GM19035 (cell line): ENCODE results near the gene NCOA4.
"Not testable (repeated sequence)": the region's sequence is repeated elsewhere in the genome, so short reads cannot be mapped to it uniquely, and the experiment has no call there.

Experiments used
- ATAC-seq: cut with Tn5 transposase; IDR thresholded peaks from one replicate; pipeline ENCODE4 v1.9.1; 2021; ENCODE audit not compliant: unreplicated experiment

Gene NCOA4

DNA sequence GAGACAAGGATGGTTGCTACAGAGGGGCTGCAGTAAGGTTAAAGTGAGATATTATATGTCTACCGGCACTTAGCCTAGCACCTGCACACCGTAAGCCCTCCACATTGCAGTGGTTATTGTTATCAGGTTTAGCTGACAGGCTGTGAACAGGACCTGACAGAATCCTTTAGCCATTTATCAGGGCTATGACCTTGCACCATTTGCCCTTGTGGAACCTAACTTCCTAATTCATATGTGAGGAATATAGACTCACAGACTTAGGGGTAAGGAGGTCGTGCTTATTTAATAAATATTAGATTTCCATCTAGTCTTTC, 10.1 kb downstream of the NCOA4 start:
- no peak for ATAC-seq

DNA sequence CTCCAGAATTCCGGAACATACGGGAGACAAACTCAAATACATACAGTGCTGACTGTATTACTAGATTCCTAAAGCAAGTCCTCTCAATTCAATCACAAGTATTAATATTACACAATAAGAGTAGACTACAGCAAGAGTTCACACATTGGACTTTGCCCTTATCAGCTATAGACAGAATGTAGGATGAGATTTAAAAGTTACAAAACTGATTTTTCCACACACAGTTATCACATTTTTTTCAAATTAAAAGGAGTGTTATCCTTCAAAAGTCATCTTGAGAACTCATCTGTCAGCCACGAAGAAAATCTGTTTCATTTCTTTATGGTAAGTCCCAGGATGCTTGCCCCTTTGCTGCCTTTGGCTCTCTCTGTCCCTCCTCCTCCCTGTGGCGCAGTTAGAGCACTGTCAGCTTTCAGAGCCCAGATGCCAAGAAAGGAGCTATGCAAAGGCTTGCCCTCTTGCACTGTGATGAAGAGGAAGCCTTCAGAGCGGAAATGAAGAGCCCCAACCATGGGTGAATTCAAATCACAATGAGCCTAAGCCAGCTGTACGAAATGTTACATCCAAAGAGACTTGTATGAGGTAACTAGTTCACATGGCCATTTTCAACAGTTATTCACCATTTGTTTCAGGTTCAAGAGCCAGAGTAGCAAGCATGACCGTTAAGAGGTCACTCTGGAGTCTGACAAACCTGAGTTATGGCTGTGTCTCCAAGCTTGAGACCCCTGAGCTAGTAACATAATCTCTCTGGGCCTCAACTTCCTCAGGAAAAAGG, 10.7 kb downstream of the NCOA4 start:
- ATAC-seq: no peak

DNA sequence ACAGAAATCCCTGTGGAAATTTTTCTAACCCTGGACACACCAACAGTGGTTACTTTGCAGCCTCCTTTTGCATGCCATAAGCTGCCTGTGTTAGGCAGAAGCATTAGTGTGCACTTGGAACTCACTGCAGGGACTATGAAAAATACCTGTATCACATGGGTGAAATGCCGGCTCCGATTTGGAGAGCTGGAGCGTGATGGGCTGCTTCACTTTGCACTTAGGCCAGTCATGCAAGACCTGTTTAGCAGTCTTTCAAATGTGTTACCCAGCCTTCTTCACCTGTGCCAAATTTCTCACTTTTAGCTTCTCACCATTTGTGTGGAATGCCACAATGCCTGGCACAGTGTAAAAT, 11.3 kb downstream of the NCOA4 start:
- ATAC-seq: no peak

DNA sequence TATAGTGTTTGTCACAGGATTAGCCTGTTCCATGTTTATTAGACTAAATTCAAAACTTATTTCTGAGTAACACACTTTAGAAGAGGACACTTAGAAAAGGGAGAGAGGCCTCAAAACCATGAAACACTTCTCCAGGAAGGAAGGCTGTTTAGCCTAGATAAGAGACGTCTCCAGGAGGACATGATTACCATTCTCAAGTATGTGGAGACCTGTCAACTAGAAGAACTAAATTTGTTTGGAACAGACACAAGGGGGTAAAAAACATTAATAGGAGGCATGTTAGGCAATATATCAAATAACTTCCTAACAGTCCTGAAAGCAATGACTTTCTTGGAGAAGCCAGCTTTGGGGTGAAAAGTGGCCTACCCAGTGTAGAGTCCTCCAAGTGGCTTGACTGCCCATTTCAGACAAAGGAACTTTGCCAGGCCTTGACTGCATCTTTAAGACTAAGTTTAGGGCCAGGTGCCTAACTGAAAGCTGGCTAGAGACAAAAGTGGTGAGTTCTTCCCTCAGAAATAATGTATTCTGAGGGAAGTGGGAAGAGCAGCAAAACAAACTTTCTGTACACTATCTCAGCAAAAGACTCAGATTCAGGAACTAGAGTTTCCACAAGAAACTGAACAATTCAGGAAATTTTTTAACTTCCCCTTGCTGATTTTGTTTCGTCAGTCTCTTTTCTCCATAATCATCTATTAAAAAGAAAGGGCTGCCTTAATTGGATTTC, 11.8 kb downstream of the NCOA4 start:
- no peak for ATAC-seq

DNA sequence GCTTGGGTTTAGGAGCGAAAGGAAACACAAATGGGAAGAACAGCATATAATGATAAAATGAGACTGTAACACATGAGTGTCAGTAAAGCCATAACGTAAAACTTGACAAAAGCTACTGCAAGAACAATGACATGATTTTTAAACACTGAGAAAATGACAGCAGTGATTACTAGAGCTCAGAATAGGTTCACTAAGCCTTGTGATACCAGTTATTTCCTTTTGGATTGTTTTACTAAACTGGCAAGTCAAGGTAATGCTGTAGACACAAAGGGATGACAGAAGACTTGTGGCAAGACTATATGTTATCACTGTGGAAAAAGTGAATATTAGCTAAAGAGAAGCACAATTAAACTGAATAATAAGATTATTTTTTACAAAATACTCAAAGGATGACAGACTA, 12.7 kb downstream of the NCOA4 start:
- no peak for ATAC-seq

DNA sequence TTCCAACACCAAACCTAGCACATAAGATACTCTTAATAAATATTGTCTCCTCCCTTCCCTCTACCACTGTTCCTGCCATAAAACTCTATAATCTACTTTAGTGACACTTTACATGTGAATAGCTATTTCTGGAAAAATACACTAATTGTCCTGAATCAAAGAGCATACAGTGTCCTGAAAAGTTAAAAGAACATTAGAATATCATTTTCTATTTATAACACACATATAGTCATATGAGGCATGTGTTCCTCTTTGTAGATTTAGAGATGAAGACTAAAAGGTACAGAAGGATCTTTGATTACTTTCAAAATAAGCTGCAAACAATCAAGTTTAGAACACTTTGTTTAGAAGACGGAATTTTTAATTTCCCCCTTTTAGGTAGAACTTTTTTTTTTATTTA, 13.6 kb downstream of the NCOA4 start:
- ATAC-seq: no peak

DNA sequence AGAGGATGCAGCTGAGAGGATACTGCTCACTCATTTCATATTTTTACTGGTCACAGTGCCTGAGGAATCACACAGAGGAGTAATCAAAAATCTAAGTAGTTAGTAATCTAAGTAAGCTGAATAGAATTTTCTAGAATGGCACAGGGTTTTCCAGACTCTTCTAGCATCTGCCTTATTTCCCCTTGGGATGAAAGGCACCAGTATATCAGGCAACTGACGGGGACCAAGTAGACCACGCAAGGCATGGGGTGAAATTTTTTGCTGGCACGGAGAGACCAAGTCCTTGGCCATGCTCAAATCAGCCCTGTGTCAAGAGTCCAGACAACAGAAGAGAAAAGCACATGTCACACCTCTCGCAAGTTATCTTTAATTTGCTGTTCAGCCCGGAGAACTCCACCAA, 14.2 kb downstream of the NCOA4 start:
- ATAC-seq: no peak

DNA sequence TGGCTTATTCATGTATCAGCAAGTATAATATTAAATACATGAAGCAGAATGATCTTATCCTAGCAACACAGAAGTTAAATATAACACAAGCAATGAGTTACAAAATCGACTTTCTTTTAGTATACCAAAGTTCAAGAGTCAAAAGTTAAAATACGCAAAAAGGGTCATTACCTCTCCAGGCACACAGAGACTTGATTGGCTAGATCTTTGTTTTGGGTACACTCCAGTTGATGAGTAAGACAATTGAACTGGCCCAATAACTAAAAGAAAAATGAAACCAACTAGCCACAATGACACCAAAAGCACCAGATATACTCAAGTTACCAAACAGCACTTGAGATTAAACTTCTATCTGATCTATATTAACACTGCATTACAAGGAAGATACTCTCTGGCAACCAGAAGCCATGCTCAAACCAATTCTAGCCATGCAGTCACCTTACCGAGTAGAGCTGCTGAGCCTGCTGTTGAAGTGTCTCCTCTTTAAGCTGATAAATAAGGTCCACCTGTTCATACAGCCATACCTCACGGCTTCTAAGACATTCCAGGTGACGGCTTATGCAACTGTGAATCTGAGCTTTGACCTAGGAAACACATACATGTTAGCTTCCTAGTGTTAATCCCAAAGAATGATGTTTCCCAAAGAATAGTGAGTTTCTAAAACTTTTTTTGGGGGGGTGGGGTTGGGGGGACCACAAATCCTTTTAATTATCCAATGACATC, 15.6 kb downstream of the NCOA4 start:
- ATAC-seq: no peak

DNA sequence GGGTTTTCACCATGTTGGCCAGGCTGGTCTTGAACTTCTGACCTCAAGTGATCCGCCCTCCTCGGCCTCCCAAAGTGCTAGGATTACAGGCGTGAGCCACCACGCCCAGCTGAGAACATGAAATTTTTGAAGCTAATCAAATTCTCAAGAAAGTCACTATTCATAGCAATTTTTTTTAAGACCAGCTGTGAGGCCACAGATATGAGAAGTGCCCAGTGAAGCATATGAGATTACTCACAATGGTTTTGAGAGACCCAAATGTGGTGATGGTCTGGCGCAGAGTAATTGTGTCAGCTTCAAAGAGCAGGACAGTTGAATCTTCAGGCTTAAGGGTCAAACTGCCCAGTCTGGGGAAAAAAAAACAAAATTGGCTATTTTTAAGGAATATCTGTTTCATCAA, 16.2 kb downstream of the NCOA4 start:
- no peak for ATAC-seq

DNA sequence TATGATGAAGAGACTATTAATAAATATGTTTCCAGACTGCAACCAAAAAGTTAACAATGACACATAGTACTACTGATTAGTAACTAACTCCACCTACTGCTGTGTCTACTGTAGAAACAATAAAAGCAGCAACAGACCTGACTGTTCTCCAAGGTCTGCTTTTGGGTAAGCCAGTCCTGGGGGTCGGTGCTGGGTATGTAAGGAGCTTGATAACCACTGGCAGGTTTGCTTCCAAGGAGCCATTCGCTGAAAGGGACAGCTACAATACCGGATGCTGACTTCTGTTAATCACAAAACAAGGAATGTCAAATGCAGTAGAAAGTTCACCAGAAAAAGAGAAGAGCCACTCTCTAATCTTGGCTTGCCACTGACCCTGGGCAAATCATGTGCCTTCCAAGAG, 17.7 kb downstream of the NCOA4 start:
- no peak for ATAC-seq

DNA sequence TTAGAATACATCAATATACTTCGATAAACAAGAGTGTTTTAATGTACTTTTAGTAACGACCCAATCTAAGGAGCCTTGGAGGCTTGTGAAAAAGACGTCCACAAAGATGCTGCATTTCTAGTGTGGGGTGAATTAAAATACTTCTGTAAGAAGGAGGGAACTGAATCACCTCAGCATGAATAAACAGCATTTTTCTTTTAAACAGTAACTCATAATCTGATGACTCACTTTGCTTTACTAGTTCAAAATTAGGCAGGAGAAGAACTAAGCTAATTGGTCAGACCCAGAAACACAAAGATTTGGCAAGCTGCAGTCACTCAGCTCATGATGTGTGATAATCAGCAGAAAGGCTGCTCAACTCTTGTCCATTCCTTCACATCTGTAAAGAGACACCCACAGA, 24.2 kb downstream of the NCOA4 start:
- no peak for ATAC-seq

DNA sequence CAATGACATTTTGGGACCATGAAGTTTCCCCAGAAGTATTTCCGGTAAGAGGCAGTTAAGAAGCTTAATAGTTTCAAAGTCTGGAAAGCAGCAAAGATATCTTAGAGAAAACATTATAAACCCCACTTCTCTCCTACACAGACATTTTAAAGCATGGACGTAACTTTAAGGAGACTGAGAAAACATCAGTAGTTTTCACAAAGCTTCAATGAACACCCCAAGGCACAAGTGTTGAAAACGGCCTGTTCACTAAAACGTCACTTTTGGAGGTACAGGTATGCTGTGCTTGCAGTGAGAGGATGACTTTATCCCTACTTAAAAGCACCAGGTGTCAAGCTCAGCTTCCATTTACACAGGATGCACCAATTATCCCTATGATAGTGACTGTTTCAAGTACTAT, 25.0 kb downstream of the NCOA4 start:
- ATAC-seq: no peak

DNA sequence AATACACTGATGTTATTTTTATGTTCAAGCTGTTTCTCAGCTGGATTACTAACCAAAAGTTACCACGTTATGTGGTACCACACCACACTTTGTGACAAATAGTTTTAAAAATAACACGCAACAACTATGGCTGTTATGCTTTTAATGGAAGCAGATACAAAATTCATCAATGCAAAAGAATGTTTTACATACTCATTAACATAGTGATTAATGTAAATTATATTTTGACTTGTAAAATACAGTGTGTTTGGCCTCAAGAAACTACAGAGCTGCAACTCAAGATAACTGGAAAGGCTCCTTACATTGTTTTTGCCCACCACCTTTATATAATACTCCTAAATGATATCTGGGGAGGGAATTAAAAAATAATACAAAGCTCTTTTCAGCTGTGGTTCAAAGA, 25.5 kb downstream of the NCOA4 start:
- ATAC-seq: no peak

DNA sequence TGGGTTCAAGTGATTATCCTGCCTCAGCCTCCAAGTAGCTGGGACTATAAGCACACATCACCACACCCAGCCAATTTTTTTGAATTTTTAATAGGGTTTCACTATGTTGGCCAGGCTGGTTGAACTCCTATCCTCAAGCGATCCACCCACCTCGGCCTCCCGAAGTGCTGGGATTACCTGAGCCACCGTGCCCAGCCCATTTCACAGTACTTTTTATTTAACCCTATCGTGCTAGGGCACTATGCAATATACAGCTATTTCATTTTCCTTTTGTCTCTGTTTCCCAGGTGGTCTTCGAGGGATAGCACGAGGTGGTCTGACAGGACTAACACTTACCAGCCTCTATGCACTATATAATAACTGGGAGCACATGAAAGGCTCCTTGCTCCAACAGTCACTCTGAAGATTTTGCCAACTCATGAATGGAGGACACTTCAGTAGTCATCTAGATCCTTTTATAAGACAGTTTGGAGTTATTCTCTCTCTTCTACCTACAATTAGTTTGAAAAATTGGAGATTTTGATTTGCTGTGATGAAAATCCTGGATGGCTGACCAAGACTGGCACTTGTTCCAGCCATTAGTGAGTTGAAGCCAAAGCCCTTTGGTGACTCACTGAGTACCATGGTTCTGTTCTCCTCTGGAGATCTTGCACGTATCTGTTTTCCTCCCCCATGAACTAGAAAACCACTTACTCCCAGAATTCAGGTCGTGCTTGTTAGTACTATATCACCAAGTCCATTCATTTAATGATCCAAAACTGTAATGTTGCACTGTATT, 27.3 kb downstream of the NCOA4 start:
- no peak for ATAC-seq

DNA sequence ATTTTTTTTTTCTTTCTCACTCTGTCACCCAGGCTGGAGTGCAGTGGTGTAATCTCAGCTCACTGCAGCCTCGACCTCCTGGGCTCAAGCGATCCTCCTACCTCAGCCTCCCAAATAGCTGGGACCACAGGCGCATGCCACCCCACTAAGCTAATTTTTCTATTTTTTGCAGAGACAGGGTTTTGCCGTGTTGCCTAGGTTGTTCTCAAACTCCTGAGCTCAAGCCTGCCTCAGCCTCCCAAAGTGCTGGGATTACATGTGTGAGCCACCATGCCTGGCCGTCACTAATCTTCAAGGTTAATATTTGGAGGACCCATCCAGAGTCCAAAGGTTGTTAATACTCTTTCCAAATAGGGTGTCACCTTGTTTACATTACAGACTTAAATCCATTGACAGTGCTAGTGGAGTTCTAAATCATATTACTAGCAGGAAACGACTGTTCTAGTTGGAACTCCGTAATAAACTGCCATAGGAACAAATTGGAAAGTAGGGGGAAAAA, 28.2 kb downstream of the NCOA4 start:
- not testable (repeated sequence) for ATAC-seq

DNA sequence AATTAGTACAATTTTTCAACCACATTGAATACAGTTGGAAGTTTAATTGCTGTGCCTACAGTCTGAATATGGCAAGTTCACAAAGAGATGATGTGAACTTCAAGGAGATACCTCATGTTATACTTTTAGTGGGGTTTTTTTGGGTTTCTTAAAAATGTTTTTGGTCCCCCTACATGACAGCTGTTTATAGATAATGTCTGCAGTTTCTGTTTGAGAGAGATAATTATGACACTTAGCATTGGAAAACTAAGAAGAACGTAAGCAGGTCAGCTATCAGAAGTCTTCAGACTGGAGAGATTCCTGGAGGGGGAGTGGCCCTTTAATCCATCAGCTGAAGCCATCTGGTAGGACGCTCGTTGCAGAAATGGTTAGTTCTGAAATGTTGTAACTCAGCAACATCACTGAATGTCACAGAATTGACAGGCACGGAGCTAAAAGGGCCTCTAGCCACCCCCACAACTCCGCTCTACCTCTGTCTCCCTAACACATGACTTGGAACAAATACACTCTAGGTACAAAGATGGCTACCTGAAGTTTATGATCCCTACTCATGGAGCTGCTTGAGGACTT, 29.2 kb downstream of the NCOA4 start:
- ATAC-seq: no peak

DNA sequence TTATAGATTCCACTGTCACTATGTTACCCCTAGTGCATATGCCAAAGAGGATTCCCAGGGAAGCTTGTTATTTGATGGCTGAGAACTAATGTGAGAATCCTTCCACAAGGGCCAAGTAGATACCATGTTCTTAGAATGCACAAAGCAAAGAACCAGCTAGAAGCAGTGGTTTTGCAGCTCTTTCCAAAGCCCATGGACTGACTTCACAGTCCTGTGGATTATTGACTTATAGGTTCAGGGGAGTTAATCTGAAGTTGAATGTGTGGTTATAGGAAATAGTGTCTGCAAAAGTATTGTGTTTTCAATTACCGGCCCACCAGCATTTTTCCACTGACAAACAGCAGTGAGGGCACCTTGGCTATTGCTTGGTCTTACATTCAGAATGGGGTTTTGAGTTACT, 29.9 kb downstream of the NCOA4 start:
- ATAC-seq: no peak

DNA sequence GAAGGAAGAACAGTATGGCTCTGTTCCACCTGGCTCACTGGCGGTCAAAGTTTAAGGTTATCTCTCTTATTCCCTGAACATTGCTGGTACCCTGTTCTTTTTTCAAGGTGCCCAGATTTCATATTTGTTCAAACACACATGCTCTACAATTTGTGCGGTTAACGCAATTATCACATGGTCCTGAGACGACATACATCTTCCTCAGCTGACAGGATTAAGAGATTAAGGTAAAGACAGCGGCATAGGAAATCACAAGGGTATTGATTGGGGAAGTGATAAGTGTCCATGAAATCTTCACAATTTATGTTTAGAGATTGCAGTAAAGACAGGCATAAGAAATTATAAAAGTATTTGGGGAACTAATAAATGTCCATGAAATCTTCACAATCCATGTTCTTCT, 30.5 kb downstream of the NCOA4 start:
- ATAC-seq: not testable (repeated sequence)

DNA sequence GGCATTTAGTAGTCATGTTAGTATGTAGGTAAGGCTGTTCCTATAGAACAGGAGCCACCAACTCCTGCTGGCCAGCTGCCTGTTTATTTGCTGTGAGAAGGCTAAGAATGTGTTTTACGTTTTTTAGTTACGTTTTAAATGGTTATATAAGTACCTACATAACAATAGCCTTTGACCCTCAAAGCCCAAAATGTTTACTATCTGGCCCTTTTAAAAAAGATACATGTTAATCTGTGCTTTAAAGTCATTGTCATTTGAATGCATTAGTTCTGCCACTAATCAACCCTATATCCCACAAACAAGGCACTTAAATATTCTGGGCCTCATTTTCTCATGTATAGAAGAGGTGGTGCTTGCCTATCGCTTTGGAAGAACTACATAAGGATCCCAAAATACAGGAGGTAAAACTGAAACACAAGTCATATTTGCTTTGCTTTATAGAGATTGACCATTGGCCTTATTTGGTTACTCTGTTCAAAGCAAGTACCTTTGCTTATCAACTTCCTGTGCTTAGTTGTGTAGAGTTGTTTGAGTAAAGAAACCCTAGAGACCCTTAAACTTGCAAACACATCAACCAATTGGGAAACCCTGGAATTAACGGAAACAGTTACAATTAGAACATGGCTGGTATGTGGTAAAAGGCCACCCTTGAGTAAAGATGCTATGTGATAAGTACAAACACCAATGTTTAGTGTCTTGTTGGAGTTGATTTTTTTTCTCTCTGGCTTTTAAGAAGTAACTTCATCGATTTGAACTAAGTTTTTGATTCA, 32.2 kb downstream of the NCOA4 start:
- ATAC-seq: no peak

DNA sequence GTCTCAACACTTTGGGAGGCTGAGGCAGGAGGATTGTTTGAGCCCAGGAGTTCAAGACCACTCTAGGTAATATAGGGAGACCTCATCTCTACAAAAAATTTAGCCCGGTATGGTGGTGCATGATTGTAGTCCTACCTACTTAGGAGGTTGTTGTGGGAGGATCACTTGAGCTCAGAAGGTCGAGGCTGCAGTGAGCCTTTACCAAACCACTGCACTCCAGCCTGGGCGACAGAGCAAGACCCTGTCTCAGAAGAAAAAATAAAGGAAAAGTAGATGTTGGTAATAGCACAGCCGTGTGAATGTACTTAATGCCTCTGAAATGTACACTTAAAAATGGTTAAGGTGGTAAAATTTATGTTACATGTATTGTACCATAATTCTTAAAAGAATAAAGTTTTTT, 32.9 kb downstream of the NCOA4 start:
- no peak for ATAC-seq
